Measurements from ENCODE around the gene IFT52.

The IFT52 gene, protein sequence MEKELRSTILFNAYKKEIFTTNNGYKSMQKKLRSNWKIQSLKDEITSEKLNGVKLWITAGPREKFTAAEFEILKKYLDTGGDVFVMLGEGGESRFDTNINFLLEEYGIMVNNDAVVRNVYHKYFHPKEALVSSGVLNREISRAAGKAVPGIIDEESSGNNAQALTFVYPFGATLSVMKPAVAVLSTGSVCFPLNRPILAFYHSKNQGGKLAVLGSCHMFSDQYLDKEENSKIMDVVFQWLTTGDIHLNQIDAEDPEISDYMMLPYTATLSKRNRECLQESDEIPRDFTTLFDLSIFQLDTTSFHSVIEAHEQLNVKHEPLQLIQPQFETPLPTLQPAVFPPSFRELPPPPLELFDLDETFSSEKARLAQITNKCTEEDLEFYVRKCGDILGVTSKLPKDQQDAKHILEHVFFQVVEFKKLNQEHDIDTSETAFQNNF

GRCh38 chr20:43590392-43591303, at the start of gene IFT52:
IFT52 (plus strand) TSS chr20:43590937; CDS start chr20:43594699, 3,762 bp downstream.
- DNase-seq: peak; percentile 93 to 96

DNA sequence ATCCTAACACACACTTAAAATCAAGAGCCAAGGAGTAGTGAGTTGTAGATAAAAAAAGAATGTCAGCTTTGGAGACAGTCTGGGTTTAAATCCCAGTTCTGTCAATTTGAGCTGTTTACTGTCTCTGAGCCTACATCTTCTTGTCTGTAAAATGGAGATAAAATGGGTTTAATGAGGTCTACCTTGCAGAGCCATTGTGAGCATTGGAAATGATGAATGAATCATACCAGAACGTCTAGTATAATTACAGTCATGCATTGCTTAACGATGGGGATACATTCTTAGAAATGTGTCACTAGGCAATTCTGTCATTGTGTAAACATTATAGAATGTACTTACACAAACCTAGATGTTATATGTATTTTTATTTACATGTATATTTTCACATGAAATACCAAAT, 49.5 kb upstream of the IFT52 start:
- no peak for DNase-seq

DNA sequence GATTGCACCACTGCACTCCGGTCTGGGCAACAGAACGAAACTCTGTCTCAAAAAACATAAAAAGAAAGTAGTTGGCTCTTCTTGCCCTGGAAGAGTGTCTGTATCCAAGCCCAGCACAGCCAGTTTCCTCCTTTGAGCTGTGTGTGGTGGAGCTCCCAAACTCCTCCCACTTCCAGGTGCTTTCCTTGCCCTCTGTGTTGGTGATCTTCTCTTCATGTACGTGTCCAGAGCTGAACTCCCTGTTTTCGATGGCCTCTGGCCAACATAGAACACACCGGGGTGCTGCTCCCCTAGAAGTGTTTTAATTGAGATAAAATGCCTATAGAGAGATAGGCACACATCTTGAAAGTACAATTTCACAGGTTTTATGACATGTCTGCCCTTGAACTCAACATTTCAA, 48.6 kb upstream of the IFT52 start:
- DNase-seq: no peak

- DNase-seq: no peak
These were observed 48.1 kb upstream of the IFT52 start for GRCh38 chr20:43542674-43543073.

DNA sequence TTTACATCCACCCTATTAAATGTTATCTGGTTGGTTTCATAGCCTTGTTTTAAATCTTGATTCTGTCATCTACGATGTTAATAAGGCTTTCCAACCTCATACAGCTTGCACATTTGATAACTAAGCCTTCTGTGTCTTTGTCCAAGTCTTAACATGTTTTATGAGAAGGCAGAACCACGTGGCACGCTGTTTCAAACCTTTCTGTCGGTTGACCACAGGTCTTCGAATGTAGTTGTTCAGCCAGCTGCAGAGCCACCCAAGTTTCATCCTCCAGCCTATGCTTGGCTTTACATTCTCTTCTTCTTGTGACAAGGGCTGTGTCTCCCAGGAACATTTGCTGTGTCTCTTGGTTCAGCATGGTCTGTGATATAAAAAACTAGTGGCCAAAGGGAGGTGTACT, 47.6 kb upstream of the IFT52 start:
- no peak for DNase-seq

- DNase-seq: no peak
These were observed 46.2 kb upstream of the IFT52 start for GRCh38 chr20:43544501-43544900.

DNA sequence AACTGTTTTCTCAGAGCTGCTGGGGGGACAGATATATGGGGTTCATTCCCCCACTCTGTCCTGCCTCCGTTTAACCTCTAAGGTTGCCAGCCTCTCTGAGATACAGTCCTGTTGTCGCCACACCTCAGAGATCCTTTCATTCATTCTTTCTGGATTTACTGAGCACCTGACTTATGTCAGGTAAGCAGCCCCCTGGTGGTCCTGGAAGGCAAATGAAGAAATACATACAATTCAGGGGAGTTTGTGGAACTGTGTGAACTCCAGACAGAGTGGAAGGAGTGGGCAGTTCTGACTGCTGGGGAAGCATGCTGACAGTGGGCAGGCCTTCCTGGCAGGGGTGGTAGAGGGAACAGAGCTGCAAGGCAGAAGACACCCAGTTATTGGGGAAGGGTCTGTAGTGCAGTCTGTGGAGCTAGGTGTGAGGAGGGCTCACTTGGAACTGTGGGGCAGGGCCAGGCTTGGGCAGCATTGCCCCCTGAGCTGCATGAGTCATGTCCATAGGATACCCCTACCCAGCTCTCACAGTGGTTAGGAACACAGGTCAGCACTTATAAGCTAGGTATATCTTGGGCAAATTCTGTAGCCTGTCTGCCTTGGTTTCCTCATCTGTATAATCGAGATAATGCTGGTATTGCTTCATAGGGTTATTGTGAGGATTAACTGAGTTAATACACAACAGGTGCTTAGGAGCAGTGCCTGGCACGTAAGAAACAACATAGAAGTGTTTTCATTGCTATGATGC, 44.7 kb upstream of the IFT52 start:
- no peak for DNase-seq

DNA sequence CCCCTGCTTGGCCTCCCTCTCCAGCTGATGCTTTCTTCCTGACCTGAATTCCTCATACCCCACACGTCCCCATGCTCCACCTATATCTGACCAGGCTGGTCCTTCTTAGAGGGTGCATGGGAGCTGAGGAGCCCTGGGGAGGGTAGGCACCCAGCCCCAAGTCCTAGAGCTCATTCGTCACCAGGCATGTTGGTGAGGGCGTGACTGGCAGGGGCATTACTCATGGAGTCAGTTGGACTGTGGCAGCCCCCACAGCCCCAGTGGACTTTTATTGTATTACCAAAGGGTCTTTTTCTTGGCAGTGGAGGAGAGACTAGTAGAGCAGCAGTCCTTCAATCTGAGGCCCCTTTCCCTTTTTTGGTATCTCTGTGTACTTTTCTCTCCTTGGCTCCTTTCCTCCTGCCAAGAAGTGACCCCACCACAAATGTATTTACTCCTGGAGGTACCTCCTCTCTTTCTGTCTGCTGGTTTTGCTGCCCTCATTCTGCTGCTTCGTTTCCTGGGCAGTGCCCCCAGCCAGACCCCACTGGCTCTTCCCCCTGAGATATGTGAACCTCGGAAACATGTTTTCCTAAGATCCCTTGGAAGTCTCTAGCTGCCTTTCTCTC, 42.4 kb upstream of the IFT52 start:
- no peak for DNase-seq

GRCh38 chr20:43549416-43550065, 41.2 kb upstream of the IFT52 start:
- no peak for DNase-seq

DNA sequence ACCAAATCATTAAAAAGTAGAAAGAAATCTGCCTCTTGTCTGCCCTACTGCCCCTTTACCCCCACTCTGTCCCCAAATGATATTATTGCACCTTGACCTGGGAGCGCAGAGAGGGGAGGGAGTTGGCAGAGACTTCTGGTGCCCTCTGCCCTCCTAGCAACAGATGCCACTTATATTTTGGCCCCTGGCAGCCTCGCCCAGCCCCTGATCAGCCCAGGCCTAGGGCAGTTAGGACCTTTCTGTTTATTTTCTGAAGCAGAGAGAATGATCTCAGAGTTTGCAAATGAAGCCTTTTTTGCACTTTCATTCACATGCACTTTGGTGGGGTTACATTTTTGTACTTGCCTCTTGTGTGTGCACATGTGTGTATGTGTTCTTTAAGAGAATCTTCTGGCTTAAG, 40.3 kb upstream of the IFT52 start:
- no peak for DNase-seq

DNA sequence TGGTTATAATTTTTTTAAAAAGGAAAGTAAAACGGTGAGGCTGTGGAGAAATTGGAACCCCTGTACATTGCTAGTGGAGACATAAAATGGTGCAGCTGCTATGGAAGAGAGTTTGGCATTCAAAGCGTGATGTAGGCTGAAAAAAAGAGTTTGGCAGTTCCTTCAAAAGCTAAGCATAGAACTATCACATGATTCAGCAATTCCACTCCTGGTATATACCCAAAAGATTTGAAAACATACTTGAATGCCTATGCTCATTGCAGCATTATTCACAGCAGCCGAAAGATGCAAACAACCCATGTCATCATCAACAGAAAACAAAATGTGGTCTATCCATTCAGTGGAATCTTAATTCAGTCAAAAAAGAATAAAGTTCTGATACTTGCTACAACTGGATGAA, 36.4 kb upstream of the IFT52 start:
- DNase-seq: no peak

DNA sequence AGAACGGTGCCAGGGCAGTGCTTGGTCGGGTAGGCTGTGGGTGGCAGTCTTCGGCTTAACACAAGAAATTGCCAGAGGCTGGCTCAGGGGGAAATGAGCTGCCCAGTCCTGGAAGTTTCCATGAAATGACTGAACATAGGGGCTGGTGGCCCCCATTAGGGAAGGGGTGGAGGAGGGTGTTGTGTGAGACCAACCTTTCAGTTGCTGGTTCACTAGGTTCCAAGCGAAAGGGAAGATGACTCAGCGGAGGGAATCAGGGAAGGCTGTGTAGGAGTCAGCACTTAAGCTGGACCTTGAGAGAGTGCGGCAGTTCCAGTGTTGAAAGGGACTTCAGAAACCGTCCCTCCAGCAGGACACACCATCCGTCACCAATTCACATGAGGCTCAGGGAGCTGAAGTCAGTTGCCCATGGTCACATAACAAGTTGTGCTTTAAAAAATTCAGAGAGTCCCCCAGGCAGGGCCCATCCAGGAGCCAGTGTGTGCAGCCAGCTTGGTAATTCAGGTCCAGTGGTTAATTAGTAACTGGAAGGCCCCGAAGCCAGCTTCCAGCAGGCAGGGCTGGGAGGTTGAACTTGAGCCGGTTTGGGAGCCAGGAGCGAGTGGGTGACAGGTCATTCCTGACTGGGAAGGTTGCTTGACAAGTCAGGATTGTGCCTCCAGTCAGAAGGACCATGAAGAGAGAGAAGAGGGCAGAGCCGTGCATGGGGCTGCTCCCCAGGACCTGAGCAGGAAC, 32.2 kb upstream of the IFT52 start, which contains the start of gene SGK2:
SGK2 (plus strand) TSS at position 616 of the 735 bp plus-strand sequence. CDS start 7,469 bp downstream, outside the sequence.
- DNase-seq: peak in 1 of 2 donors; percentile 4

GRCh38 chr20:43559147-43559987, 31.4 kb upstream of the IFT52 start:
- no peak for DNase-seq

- DNase-seq: no peak
These were observed 29.8 kb upstream of the IFT52 start for GRCh38 chr20:43560974-43561373.

GRCh38 chr20:43563429-43563828, 27.3 kb upstream of the IFT52 start:
- peak in 1 of 2 donors; percentile 6 for DNase-seq

DNA sequence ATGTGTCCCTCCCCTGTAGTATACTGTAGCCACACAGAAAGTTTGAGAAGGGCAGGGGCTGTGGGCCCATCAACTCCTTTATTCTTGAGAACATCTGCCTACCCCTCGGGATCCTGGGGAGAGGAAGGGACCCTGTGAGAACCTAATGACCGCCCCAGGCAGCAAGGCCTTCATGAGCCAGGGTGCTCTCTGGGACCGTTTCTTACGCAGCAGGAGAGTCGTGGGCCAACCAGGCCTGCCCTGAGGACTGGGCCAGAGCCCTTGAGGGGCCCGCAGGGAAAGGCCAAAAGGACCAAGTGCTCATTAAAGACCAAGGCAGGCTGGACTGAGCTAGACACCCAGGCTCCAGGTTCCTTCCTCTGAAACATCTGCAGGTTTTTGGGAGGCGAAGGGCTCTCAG, 26.7 kb upstream of the IFT52 start:
- DNase-seq: no peak

DNA sequence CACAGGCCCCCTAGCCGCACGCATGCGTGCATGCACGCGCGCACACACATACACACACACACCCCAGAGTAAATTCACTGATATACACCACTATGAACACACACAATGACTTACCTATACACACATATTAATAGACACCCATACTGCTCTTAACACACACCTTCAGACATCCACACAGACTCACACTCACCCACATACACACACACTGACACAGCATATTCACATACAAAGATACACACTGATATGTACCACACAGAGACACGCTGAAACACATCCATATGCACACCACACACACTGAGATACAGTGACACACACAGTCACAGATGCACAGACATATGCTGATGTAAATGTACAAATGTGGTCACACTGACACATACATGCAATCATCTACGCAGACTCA, 26.3 kb upstream of the IFT52 start:
- DNase-seq: no peak

- DNase-seq: peak; percentile 72 to 81
These were observed 25.6 kb upstream of the IFT52 start for GRCh38 chr20:43564993-43565757.

DNA sequence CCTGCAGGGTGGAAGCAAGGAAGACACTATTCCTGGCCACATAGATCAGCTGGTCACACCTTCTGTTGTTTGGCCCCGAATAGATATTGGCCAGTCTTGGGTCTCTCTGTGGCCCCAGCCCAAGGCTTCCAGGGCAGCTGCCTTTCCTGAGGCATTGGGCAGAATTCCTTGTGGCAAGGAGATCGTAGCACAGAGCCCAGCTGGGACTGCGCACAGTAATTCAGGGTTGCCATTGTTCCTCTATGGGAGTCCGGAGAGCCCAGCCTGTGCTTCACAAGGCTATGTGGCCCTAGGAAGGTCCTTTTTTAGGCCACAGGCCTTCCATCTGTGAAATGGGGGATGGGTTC, 25.0 kb upstream of the IFT52 start:
- DNase-seq: peak in 1 of 2 donors; percentile 12

GRCh38 chr20:43567477-43567876, 23.3 kb upstream of the IFT52 start:
- no peak for DNase-seq
